Tibial nerve (tissue), 4 donors: ENCODE results near the gene CSPG5. TPM values are rescaled to one million over a fixed set of nuclear protein-coding genes. Genes with fewer than 3 reads are reported as not detected.

ENCODE experiments used
- DNase-seq, 2 donors: peaks; one replicate each; pipeline ENCODE4 v3.0.0-alpha.2; 2019; ENCODE audit warnings: low spot score in 2 of 2
- H3K27ac ChIP-seq, 4 donors: fragments of 200-600 bp; sonication (generic) in 3 of 4; one replicate each; pipeline ENCODE4 v1.5.1; 2017 to 2019; ENCODE audit warnings: mild to moderate bottlenecking in 1 of 4
- H3K27me3 ChIP-seq, 2 donors: fragments of 200-600 bp; sonication (generic) in 1 of 2; one replicate each; pipeline versions ENCODE4 v1.5.1 to v1.6.0; 2017 to 2019
- H3K36me3 ChIP-seq, 3 donors: fragments of 200-600 bp; sonication (generic); one replicate each; pipeline ENCODE4 v1.5.1; 2018 to 2019
- H3K4me1 ChIP-seq, 4 donors: fragments of 200-600 bp; sonication (generic) in 3 of 4; one replicate each; pipeline ENCODE4 v1.5.1; 2017 to 2019
- H3K4me3 ChIP-seq, 4 donors: fragments of 200-600 bp; sonication (generic) in 3 of 4; one replicate each; pipeline ENCODE4 v1.5.1; 2017 to 2019; ENCODE audit warnings: mild to moderate bottlenecking in 1 of 4, moderate library complexity in 1 of 4
- H3K9me3 ChIP-seq, 4 donors: fragments of 200-600 bp; sonication (generic) in 3 of 4; one replicate each; pipeline ENCODE4 v1.5.1; 2017 to 2019
- CTCF ChIP-seq, 5 experiments: fragments of 200-600 bp in 3 of 5; fragments of 450-650 bp in 2 of 5; sonication (generic) in 3 of 5; IDR thresholded peaks; one replicate each; pipeline ENCODE4 v1.5.1; 2016 to 2019; ENCODE audit warnings: antibody characterized with exemption in 5 of 5, mild to moderate bottlenecking in 3 of 5, moderate library complexity in 2 of 5
- EP300 ChIP-seq, 2 donors: sonication (generic); formaldehyde crosslinking; IDR thresholded peaks; one replicate each; pipeline ENCODE4 v1.6.1; 2017; ENCODE audit warnings: antibody characterized with exemption in 2 of 2, mild to moderate bottlenecking in 1 of 2
- POLR2A ChIP-seq, 2 donors: fragments of 450-650 bp; IDR thresholded peaks; one replicate each; pipeline ENCODE4 v1.6.1; 2017; ENCODE audit warnings: antibody characterized with exemption in 2 of 2, mild to moderate bottlenecking in 2 of 2, moderate library complexity in 2 of 2
- WGBS, 2 donors: methylation state at CpG; one replicate each; pipeline ENCODE4 v1.1.5; 2018; 5-methylcytosine and 5-hydroxymethylcytosine counted together
- total RNA-seq, 4 donors: library from RNA; depleted of rRNA; stranded (reverse); fragments of >200 nt; gene quantifications; one replicate each; pipeline ENCODE4 v1.1.0, GENCODE V29; 2016

Gene CSPG5
- total RNA-seq, 4 donors from 2014 or later: under 0.01 to 4.8 (median 0.22) TPM; not detected in 1

DNA sequence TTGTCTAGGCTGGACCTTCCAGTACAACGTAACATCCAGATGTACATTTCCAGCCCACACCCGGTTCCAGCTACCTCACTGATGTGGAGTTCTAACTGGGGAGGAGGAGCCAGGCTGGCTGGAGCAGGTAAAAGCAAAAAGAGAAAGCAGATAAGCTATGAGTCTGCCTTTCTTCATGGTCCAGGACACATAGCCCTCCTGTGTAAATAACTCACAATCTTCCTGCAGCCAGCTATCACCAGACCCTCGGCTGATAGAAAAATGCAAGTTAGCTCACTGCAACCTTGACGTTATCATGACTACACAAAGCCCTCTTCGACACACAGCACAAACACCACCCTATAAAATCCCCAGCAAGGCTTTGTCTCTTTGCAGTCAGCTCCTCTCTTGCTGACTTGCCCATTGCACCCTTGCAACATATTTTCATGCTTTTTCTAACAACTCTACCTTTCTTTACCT, 44.6 kb downstream of the CSPG5 start:
- H3K27ac ChIP-seq: no peak overlapping the region

DNA sequence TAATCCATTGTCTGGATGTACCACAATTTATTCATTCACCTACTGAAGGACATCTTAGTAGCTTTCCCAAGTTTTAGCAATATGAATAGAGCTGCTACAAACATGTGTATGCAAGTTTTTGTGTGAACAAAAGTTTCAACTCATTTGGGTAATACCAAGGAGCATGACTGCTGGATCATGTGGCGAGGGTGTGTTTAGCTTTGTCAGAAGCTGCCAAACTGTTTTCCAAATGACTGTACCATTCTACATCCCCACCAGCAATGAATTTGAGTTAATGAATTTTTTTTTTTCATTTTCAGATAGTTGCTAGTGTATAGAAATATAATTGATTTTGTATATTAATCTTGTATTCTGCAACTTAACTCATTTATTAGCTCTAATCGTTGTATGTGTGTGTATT, 45.2 kb downstream of the CSPG5 start:
- no peak overlapping the region for H3K4me3 ChIP-seq
- TF ChIP-seq CTCF (IDR thresholded peaks at IDR 0.05) (no peak), POLR2A (IDR thresholded peaks at IDR 0.05) (no peak), EP300 (IDR thresholded peaks at IDR 0.05) (no peak)
- peaks cover 0 to 3% (median 0%) of the 10 kb centered on the region in 4 donors for H3K4me1 ChIP-seq
- H3K27ac ChIP-seq: no peak overlapping the region
- peaks cover 0 to 4% (median 0%) of the 10 kb centered on the region in 4 donors for H3K9me3 ChIP-seq
- H3K36me3 ChIP-seq: no peaks in the 10 kb centered on the region
- WGBS, 2 donors: 79 to 80% methylated on average over 2 of the region's 2 CpGs
- no peaks in the 10 kb centered on the region for H3K27me3 ChIP-seq
- no peak for DNase-seq

More for the DNA sequence above, 44.6 kb downstream of the CSPG5 start:
- Histone ChIP-seq H3K4me1 (peaks cover 0 to 3% (median 0%) of the 10 kb centered on the region in 4 donors), H3K9me3 (no peaks in the 10 kb centered on the region), H3K27me3 (no peaks in the 10 kb centered on the region), H3K4me3 (no peak overlapping the region), H3K36me3 (no peaks in the 10 kb centered on the region)
- 80 to 86% methylated on average over 5 of the region's 5 CpGs for WGBS, 2 donors
- TF ChIP-seq EP300 (IDR thresholded peaks at IDR 0.05) (no peak), CTCF (IDR thresholded peaks at IDR 0.05) (no peak), POLR2A (IDR thresholded peaks at IDR 0.05) (no peak)
- no peak for DNase-seq

DNA sequence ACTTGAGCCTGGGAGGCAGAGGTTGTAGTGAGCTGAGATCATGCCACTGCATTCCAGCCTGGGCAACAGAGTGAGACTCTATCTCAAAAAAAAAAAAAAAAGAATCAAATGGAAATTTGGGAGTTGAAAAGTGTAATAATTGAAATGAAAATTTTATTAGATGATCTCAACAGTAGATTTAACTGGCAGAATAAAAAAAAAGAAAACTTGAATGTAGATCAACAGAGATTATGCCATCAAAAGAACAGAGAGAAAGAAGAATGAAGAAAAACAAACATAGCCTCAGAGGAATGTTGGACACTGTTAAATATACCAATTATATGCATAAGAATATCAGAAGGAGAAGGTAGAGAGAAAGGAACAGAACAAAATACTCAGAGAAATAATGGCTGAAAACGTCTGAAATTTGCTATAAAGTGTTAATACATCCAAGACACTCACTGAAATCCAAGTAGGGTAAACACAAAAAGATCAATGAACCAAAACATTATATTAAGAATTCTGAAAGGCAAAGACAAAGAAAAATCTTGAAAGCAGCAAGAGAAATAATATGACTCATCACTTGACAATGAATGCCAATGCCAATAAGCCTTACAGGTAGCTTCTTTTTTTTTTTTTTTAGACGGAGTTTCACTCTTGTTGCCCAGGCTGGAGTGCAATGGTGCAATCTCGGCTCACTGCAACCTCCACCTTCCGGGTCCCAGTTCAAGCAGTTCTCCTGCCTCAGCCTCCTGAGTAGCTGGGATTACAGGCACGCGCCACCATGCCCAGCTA, 50.5 kb downstream of the CSPG5 start:
- Histone ChIP-seq H3K27me3 (no peaks in the 10 kb centered on the region), H3K4me3 (no peak overlapping the region), H3K9me3 (peaks cover 0 to 16% (median 0%) of the 10 kb centered on the region in 4 donors), H3K4me1 (no peaks in the 10 kb centered on the region), H3K27ac (no peak overlapping the region), H3K36me3 (no peaks in the 10 kb centered on the region)
- DNase-seq: no peak
- TF ChIP-seq EP300 (IDR thresholded peaks at IDR 0.05) (no peak), CTCF (IDR thresholded peaks at IDR 0.05) (no peak), POLR2A (IDR thresholded peaks at IDR 0.05) (no peak)
- WGBS, 2 donors: 87 to 90% methylated on average over 6 of the region's 6 CpGs

GRCh38 chr3:47525617-47526016, 53.0 kb downstream of the CSPG5 start:
- Histone ChIP-seq H3K9me3 (peaks cover 0 to 16% (median 0%) of the 10 kb centered on the region in 4 donors), H3K4me1 (peaks cover 0 to 6% (median 0%) of the 10 kb centered on the region in 4 donors), H3K36me3 (no peaks in the 10 kb centered on the region), H3K27ac (no peak overlapping the region), H3K27me3 (no peaks in the 10 kb centered on the region), H3K4me3 (no peak overlapping the region)
- 81 to 94% methylated on average over 4 of the region's 4 CpGs for WGBS, 2 donors
- no peak for DNase-seq
- TF ChIP-seq CTCF (IDR thresholded peaks at IDR 0.05) (no peak), EP300 (IDR thresholded peaks at IDR 0.05) (no peak), POLR2A (IDR thresholded peaks at IDR 0.05) (no peak)

GRCh38 chr3:47523310-47524073, 55.2 kb downstream of the CSPG5 start:
- H3K27ac ChIP-seq: no peak overlapping the region
- H3K4me1 ChIP-seq: peaks cover 0 to 6% (median 0%) of the 10 kb centered on the region in 4 donors
- TF ChIP-seq EP300 (IDR thresholded peaks at IDR 0.05): no peak
- TF ChIP-seq POLR2A (IDR thresholded peaks at IDR 0.05): no peak
- no peak for TF ChIP-seq CTCF (IDR thresholded peaks at IDR 0.05)
- WGBS, 2 donors: 67 to 76% methylated on average over 4 of the region's 4 CpGs
- H3K9me3 ChIP-seq: peaks cover 0 to 12% (median 0%) of the 10 kb centered on the region in 4 donors
- H3K27me3 ChIP-seq: no peaks in the 10 kb centered on the region
- no peaks in the 10 kb centered on the region for H3K36me3 ChIP-seq
- no peak overlapping the region for H3K4me3 ChIP-seq
- DNase-seq: no peak
